Stimulated activated naive CD8-positive, alpha-beta T cell treated with anti-CD3 and anti-CD28 coated beads, Interleukin-15, Interleukin-2, amounts not matched to agents 100 U/mL and 50 U/mL, for 24 hours (primary cell): ENCODE data around the gene FARP1.

Source experiments
- ATAC-seq: fragments of 150-1000 bp; cut with Tn5 transposase; one replicate; pipeline ENCODE4 v1.10.0; 2021
- DNase-seq: peaks from one replicate; pipeline ENCODE4 v3.0.0; 2021

Gene FARP1

DNA sequence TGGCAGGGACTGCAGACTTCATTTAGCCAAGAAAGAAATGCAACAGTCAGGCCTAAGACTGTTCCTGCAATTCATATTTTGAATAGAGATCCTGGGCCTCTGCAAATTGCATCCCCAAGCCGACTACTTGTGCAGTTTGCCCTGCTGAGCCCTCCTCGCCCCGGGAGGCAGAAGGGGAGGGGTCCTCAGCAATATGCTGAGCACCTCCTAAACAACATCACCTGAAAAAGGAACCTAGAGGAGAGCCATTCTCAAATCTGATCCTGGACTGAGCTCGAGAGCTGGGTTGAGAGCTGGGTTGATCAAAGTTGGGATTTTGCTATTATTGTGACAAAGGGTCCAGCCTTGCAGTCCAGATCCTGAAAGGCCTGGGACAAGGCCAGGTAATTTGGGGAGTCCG lies 304.2 kb downstream of the FARP1 start:
- ATAC-seq (no peak), DNase-seq (no peak)

- DNase-seq (peak; percentile 28), ATAC-seq (no peak)
Measured at GRCh38 chr13:98447881-98448641, 305.2 kb downstream of the FARP1 start.

DNA sequence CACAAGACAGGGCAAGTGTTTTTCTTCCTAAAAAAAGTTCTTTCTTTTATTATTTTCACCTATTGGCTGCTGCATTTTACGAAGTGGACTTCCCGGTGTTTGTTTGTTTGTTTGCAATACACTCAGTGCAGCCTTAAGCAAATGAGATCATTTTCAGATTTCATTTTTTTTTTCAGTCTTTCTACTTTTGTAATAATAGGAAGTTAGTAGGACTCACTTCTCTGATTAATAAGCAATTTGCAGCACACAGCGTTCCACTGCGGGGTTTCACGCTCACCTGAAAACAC lies 305.7 kb downstream of the FARP1 start:
- ATAC-seq (no peak), DNase-seq (no peak)

- ATAC-seq: no peak
- DNase-seq: no peak
Measured at GRCh38 chr13:98449273-98449672, 306.4 kb downstream of the FARP1 start.

DNA sequence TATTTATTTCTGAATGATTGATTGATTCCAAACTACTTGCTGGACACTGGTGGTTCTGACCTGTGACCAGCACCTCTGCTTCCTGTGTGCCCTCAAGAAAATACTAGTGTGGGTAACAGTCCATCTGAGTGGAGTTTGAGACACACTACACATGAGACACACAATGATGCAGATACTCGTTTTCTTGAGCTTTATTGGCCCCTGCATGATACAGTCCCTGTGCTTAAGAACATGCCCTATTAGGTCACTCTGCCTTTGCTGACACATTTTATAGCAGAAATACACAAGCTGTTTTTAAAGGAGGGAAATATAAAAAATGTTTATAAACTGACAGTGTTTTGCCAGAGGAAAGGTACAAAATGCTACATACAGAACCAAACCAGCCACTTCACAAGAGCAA lies 307.1 kb downstream of the FARP1 start:
- ATAC-seq (no peak), DNase-seq (no peak)

DNA sequence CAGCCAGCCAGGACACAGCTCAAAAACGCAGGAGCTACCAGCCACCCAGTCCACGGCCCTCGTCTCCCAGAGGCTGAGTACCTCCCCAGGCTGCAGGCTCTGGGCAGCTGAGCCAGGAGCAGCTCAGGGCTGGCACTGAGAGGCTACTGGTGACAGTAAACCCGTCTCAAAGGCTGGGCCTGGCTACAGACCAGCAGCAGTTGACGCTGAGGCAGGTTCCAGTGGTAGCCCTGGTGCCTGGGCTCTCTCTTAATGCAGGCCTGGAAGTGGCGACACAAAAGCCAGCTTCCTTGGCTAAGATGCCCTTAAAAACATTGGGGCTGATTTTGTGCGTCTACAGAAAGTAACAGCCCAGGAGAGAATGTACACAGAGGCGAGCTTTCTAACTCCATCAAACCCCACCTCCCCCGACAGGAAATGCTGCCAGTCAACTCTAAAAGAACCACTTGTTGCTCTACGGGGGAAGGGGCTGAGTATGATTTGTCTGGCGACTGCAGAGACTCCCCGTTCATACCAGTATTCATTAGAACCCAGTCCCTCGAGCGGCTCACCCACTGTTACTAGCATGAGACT lies 307.7 kb downstream of the FARP1 start:
- ATAC-seq (no peak), DNase-seq (no peak)

DNA sequence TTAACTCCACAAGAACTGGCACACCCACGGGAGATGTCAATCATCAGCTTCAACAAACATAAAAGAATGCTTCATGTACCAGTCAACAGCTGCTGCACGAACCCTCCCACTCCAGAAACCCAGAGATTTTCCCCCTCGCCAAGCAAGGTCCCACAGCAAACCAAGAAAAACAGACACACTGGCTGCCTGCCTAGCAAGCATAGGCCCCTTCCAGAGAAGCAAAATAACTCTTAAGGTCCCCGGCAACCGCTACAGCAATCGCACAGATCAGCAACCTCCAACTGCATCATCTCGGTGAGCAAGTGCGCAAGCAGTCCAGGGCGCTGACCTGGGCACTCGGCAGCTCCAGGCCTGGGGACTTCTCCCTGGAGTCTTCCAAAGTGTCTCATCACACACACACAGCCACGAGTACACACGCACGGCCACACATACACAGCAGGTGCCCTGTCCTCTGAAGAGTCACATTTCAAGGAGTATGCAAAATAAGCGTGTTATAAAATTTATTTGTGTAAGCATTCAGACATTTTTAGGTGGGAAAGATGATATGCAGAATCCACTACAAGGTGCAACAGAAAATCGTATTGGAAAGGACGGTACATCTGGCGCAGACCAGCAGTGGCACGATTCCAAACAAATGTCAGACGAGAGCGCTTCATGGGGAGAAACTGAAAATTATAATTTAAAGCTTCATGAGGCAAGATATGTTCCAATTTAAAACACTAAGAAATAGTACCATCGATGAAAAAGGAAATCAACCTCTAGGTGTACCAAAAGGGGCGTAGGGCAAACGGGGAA lies 309.0 kb downstream of the FARP1 start:
- ATAC-seq (no peak), DNase-seq (no peak)

GRCh38 chr13:98452851-98453843 lies 310.3 kb downstream of the FARP1 start:
- ATAC-seq (no peak), DNase-seq (no peak)

- ATAC-seq: no peak
- no peak for DNase-seq
Measured at GRCh38 chr13:98454389-98454881, 311.5 kb downstream of the FARP1 start.

DNA sequence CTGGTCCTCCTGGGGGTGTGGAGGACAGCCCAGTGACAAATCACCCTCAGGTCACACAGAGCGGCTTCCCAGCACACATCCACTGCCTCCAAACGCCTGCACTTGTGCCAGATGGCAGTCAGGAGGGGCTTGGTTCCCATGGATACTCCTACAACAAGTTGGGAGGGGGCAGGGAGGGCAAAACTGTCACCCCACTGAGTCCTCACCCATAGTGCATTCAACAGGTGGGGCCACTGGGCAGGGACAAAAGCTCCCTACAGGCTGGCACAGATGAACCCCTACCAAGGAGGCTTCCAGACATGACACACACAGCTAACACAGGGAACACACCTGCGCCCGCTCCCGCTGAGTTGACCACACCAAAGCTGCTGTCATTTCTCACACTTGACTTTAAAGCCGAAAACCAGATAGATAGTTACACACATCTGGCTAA lies 313.5 kb downstream of the FARP1 start:
- DNase-seq (no peak), ATAC-seq (no peak)

DNA sequence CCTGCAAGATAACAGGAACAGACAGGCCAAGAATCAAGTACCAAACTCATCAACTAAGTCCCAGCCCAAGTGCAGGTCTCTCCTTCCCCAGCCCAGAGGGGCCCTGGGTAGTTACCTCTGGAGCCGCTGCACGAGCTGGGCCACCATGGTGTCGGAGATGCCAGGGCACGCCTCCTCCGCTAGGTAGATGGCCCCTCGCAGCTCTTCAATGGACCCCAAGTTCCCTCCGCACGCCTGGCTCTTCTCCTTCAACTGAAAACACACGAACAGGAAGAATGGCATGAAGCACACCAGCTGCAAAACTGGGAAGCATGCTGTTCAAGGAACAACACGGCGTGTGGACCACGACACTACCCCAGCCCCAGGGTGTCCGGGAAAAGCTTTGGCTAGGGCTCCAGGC lies 314.2 kb downstream of the FARP1 start:
- ATAC-seq (no peak), DNase-seq (no peak)

DNA sequence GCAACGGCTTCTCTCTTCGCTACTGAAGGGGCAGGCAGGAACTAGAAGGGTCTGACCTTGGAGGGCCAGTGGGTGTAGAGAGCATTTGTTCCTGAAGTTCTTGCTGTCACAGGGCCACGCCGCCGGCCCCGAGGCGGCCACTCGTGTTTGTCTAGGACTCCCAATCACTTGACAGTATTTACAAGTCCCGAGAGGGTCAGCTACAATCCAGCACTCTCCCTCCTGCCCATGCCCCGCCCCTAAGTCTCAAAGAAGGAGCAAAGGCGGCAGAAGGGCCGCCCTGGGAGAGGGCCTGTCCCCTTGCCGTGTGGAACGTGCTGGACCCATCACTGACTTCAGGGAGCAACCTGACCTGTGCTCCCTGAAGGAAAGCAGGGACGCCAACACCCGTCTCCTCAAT lies 315.5 kb downstream of the FARP1 start:
- DNase-seq (no peak), ATAC-seq (no peak)

DNA sequence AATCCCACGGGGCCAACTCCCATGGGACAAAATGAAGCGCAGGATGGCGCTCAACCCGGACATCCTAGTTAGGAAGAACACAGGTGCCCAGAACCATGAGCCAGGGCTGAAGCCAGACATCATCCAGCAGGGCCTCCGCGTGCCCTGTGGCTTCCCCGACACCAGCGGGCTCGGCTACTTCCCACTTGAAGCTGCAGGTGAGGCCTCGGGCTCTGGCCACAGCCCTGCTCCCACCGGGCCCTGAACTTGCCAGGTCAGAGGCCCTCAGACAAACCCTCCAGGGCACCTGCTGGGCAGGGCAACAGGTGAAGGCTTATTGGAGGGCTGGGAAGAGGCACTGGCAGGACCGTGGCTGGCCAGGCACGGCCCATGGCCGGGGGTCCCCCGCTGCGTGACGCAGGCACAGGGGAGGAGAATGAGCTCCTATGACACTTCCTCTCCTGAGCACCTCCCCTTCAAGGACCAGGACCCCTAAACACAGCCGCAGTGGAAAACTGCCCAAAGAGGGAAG lies 316.3 kb downstream of the FARP1 start:
- ATAC-seq: no peak

DNA sequence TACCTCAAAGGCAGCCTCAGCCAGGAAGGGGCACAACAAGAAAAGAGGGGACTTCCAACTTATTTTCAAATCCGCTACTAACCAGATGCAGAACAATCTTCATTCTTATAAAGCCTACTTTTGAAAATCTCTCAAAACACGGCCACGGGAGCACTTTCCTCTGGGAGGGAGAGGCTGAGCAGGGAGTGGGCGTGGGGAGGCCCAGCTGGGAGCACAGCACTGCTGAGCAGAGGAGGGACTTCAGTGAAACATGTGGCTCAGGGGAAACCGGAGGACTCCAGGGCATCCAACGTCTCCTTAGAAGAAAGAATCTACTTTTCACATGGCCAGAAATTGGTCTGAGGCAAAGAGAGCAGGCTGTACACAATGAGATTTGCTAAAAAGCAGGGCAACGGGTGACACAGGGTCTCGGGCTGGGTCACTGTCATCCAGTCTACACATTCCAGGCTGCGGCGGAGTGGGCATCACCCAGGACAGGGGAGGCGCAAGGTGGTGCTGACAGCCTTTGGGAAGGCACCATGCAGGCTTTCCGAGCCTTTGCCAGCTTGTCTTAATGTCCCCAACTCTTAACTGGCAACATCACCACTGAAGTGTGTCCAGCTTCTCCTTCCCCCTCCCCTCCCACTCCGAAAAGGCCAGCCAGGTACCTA lies 317.0 kb downstream of the FARP1 start:
- DNase-seq: no peak
- ATAC-seq: peak; percentile 25

More for the DNA sequence above, 316.3 kb downstream of the FARP1 start:
- DNase-seq: no peak

DNA sequence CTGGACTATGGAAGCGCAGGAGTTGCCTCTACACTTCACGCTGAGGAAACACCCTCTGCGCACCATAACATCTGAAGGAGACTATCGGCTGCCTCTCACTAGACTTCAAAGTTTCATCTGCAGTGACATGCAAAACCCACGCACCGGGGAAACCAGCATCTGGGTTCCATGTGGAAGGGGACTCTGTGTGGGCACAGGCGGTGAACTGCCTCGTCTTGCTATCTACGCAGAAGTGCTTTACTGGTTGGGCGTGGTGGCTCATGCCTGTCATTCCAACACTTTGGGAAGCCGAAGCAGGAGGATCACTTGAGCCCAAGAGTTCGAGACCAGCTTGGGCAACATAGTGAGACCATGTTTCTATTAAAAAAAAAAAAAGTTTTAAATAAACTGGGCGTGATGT lies 317.6 kb downstream of the FARP1 start:
- ATAC-seq: no peak
- no peak for DNase-seq

- DNase-seq (no peak), ATAC-seq (no peak)
Measured at GRCh38 chr13:98461486-98462240, 318.8 kb downstream of the FARP1 start.

DNA sequence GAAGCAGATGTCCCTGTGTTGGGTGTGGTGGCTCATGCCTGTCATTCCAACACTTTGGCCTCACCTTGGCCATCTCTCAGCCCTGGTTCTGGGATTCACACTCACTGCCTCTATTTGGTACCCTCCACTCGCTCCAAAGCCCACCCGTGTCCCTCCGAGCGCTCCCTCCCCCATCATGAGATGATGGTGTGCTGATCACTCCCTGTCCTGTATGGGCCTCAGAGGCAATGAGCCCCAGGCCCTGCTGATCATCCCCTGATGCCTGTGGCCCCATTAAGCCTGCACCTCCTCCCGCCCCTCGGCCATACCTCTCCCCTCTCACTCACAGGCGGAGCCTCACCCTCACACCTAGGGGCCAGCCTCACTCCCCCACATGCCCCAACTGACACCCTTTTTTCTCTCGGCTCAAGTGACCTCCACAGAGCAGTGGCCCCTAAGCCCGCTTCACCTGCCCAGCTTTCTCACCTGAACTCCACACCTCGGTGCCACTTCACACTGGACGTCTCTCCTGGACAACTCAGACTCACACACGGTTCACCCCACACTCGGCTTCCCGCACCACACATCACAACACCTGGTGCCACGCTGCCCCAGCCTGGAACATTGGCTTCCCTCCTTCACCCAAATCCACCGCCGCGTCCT lies 319.5 kb downstream of the FARP1 start:
- no peak for DNase-seq
- ATAC-seq: no peak

- no peak for DNase-seq
- no peak for ATAC-seq
Measured at GRCh38 chr13:98462946-98463345, 320.1 kb downstream of the FARP1 start.

- peak; percentile 67 for DNase-seq
Measured at GRCh38 chr13:98466634-98467236, 323.8 kb downstream of the FARP1 start.

More at GRCh38 chr13:98466634-98467236, 323.8 kb downstream of the FARP1 start:
- peak; percentile 67 for ATAC-seq
